DMS53 treated with DMSO at 0.1 percent for 48 hours (cell line): Measurements from ENCODE around the gene KLHL6.

Experiments used
- DNase-seq: peaks from one replicate; lab custom pipeline; 2025; ENCODE audit not compliant: unreplicated experiment; lab: John Stamatoyannopoulos, UW

KLHL6 gene, protein sequence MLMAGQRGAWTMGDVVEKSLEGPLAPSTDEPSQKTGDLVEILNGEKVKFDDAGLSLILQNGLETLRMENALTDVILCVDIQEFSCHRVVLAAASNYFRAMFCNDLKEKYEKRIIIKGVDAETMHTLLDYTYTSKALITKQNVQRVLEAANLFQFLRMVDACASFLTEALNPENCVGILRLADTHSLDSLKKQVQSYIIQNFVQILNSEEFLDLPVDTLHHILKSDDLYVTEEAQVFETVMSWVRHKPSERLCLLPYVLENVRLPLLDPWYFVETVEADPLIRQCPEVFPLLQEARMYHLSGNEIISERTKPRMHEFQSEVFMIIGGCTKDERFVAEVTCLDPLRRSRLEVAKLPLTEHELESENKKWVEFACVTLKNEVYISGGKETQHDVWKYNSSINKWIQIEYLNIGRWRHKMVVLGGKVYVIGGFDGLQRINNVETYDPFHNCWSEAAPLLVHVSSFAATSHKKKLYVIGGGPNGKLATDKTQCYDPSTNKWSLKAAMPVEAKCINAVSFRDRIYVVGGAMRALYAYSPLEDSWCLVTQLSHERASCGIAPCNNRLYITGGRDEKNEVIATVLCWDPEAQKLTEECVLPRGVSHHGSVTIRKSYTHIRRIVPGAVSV

DNA sequence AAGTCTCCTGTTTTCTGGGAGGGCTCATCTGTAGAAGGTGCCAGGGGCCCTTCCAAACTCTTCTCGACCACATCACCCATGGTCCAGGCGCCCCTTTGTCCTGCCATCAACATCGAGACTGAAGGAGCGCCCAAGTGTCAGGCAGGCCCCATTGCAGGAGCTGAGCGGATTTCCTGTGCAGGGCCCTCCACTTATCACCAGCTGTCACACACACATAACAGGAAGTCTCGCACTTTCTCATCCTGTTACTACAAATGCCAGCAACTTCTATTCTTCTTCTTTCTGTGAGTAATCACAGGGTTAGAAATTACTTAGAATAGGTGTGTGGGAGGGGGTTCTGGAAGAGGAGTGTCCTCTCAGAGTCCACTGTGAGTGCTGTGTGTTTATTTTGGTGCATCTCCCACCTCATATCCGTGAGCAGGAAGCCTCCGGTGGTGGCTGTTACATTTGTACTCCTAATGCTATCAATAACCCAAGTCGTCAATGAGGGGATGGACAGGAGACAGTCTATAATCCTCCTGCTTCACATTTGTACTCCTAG, at the start of gene KLHL6:
Gene KLHL6, minus strand, starts transcription at position 166 of the 541 bp plus-strand sequence. Its CDS starts 53 bp downstream, at position 113.
- no peak for DNase-seq

DNA sequence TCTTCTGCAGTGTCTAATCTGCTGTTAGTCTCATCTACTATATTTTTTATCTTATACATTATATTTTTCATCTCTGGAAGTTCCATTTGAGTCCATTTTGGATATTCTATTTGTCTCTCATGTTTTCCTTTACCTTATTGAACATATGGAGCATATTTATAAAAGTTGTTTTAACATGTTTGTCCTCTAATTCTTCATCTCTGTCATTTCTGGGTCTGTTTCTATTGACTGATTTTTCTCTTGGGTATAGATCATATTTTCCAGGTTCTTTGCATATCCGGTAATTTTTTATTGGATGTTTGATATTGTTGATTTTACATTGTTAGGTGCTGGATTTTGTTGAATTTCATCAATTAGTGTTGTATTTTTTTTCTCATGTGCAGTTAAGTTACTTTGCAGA, 42.5 kb upstream of the KLHL6 start:
- no peak for DNase-seq

DNA sequence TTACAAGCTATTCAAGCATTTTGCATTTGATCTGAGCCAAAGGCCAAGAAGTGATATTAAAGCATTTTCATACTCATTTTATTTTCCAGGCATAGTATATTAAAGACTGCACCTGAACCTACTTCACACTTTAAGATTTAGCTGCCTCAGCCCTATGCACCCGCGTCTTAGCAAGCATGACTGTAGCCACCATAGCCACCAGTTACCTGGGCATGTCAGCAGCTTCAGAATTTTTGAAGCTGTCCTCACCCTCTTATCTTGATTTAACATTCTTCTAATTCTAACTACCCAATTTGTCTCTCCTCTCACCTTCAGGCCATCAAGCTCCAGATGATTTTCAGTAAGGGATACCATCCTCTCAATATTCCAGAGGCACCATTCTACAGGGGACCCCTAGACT, 39.1 kb upstream of the KLHL6 start:
- DNase-seq = no peak

DNA sequence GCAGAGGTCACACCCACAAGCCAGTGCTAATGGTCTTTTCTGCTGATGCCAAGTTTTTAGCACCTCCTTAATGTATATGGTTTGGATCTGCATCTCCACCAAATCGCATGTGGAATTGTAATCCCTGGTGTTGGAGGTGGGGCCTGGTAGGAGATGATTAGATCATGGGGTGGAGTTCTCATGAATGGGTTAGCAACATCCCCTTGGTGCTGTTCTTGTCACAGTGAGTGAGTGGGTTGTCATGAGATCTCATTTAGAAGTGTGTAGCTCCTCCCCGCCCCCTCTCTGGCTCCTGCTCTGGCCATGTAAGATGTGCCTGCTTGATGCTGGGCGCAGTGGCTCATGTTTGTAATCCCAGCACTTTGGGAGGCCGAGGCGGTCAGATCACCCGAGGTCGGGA, 37.3 kb upstream of the KLHL6 start:
- DNase-seq = no peak

DNA sequence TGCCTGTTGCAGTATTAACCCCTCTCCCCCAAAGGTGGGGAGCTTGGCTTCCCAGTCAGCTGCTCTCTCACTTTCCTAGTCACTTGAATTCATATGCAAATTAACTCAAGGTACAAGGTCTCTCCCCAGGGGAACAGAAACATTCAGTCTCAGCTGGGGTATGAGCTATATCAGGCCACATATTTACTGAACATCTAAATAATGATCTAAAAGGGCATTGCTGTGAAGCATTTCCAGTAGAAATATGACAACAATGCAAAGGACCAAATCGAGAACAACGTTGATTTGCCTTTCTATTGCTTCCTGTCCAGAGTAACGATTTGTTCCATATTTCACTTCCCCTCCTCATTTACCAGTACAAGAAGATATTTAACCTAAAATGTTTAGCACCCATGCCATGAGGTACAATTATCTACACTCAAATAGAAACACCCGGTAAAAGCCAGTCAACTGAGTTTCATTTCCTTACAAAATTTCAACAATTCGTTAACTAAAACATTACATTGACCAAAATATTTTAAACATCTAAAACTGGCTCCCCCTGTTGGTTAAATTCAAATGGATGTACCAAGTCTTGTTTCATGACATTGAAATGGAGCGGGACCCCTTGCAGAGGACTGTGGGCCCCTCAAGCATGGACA, 36.5 kb upstream of the KLHL6 start:
- DNase-seq = no peak

DNA sequence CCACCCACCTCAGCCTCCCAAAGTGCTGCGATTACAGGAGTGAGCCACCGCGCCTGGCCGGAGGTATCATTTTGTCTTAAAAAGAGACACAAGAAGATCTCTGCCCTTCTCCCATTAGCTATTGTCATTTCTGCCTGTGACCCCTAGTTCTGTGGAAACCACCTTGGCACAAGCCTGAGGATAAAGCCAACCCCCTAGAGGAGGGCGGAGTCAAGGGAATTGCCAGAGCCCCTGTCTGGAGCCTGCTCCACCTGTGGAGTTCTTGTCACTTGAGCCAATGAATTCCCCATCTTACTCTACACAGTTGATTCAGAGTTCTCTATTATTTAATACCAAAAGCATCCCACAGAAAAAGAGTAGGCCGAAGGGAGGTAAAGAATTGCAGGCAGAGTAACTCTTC, 34.9 kb upstream of the KLHL6 start:
- no peak for DNase-seq

DNA sequence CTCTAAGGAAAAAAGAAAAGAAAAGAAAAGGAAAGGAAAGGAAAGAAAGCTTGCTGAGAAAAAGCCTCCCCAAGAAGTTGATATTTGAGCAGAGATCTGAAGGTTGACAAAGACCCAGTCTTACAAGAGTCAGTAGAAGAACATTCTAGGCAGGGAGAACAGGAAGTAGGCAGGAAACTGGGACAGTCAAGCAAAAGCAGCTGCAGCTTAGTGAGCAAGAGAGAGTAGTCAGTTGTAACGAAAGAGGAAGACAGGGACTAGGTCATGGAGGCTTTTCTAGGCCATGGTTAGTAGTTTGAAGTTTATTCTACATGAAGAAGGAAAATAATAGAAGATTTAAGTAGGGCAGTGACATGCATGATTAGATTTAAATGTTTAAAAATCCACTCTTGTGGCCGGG, 31.8 kb upstream of the KLHL6 start:
- DNase-seq = no peak

DNA sequence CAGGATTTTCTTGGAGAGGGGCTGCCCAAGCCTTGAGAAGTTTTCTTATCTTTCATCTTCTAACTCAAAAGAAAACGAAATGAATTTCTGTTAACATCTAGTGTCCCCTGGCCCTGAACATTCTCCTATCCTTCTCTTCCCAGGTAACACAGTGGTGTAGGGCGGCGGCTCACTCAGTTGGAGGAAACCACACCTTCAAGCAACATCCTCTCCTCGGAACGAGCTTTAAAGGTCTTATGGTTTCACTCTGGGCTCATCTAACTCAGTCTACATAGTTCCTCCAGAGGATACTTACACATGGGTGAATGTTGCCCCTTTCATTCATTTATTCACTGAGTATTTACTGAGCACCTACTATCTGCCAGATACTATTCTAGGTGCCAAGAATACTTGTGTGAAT, 31.0 kb upstream of the KLHL6 start:
- DNase-seq = no peak

DNA sequence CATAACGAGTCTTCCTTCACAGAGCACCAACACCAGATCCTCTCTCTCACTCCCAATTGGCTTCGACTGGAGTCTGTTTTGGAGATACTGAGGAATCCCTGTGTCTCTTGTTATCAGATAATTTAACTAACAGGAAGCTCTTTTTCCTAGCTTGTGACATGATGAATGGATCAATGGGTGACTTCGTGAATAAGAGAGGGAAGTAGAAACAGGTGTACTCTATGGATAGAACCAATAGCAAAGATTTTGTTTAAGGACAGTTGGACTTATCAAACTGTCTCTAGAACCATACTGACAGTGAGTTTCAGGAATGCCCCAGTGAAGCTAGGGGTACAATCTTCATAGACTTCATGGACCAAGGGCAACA, 29.4 kb upstream of the KLHL6 start:
- DNase-seq = no peak

DNA sequence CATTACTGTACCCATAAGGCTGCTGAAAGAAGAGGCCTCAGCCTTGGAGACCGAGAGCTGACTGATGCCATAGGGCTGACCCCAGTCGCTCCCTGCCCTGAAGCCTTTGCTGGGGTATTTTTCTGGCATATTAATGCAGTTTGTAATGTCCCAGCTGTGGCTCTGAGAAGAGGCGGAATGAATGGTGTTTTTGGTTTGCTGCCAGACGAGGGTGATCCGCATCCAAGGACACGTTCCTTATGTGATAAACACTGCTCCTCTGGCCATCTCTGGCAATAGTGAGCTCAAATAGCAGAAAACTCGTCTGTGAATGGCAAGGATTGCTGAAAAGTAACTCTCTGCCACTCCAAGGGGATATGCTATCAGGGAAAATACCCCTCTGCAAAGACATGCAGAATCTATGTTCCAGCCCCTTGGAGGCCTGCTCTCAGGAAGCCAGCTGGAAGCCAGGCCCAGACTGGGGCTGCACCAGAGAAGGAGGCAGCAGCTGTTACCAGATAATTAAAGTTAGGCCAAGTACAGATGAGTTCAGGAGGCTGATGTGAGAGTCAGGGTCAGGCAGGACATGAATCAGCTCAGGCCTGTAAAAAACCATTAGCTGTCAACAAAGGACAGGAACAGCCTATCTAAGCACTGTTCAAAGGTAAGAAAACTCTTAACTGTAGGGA, 28.9 kb upstream of the KLHL6 start:
- no peak for DNase-seq

DNA sequence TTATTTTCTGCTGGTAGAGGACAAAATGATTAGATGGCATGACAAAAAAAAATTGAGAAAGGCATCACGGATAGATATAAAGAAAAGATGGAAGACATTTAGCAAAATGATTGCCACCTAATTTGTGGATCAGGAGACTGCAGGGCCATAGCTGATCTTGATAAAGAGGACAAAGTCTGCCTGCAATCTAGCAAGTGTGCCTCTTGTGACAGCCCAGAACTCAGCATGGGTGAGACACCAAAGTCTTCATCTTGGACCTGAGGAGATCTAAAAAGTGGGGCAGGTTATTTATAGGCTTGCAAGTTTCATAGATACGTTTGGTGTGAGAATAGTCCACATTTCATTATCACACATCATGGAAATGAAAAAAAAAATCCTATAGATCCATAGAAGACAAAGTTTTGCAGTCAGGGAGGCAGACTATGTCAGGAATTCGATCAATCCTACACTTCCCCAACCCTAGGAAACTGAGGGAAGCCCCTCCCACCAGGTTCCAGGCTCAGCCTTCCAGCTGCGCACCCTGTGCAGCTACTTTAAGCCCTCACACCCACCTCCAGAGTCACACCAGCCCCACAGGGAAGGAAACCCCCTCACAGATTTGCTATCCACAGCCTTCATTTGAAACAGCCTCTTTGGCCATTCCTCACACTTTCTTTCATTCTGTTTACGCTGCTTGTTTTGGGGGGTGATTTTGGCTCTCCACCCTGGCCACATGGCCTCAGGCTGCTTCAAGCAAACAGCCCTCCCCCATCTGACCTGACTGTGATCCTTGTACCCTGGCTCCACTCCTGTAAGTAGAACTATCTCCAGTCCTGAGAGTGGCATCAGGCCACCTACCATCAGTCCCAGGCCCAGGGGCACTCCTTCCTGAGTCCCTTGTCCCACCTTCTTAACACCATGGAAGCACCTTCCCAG, 28.1 kb upstream of the KLHL6 start:
- DNase-seq = no peak

DNA sequence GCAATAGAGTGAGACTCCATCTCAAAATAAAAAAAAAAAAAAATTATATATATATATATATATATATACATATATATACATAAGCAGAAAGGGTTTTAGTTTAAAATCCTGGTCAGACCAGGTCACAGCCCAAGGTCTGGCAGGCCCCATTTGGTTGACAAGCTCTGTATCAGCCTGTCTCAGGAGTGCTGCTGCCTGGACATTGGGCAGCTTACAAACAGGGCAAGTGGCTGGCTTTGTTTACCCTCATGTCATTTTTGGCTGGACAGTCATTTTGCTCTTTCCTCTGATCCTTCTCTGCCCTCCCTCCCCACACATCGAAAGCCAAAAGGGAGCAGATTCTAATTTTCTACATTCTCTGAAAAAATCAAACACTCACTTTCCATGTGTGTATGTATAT, 26.7 kb upstream of the KLHL6 start:
- no peak for DNase-seq

DNA sequence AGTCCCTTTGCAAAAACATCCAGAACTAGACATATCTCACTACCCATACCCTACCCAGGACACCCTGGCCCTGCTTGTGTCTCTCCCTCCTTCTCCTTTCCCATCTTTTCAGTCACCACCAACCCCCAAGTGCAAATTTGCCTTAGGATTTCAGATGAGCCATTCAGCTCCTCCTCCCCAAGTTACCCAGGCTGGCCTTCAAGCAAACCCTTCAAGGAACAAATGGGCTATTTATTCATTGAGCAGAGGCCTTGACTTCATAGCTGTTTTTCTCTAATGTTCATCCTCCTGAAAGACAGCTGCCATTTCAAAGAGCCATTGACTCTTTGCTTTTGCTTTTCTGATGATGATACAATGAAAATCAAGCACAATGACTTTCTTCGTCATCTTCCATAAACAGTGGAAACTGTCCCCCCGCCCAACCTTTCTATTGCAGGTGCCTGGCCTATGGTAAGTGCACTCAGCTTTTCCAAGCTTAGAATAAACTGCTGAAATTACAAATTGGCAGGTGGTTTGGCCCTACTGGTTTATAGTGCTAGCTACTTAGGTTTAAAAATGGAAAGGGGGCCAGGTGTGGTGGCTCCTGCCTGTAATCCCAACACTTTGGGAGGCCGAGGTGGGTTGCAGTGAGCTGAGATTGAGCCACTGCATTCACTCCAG, 26.1 kb upstream of the KLHL6 start:
- DNase-seq = no peak

DNA sequence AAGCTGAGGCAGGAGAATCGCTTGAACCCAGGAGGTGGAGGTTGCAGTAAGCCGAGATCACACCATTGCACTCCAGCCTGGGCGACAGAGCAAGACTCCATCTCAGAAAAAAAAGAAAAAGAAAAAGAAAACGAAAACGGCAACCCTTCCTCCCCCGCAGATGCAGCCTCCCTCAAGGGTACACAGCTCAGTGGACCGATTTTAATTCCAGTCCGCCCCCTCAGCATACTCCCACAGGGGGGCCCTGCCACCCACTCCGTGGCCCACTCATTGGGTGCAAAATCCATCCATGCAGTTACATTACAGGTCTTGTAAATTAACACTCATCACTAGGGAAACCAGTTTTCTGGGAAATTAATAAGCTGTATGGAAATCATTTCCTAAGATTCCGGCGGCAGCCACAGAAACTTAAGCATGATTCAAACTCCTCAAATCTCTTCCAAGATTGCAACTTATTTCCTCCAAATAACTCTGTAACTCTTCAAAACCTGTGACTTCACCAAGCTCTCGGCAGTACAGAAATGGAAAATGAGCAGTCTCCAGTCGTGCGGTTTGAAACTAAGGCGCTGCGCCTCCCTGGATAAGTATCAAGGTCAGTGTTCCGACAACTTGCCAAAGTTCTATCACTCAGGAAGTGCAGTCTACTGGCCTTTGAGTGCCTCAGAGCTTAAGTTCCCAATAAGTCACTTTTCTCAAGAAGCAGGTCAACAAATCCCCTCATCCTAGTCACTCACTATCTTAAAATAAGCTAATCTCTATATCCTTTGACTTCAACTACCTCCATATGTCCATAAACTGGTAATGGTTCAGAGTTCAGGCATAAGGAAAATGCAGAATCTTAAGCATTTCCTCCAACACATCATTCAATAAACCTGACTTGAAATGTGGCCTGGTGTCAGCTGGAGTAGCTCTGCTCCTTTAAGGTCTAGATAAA, 24.7 kb upstream of the KLHL6 start:
- no peak for DNase-seq

DNA sequence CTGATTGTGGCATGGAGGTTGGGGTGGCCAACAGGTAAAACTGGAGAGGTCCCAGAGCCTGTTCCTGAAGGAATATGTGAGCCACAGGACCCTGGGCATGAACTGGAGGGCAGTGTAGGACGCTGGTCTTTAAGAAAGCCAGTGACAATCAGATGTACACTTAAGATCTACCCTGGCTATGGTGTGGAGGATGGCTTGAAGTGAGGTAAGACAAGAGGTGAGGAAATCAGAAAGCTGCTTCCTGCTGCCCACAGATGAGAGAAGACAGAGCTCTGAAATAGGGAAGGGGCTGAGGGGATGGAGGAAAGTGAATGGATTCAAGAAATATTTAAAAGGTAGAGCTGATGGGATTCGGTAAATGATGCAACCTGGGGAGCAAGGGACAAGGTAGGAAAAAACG, 22.7 kb upstream of the KLHL6 start:
- no peak for DNase-seq

DNA sequence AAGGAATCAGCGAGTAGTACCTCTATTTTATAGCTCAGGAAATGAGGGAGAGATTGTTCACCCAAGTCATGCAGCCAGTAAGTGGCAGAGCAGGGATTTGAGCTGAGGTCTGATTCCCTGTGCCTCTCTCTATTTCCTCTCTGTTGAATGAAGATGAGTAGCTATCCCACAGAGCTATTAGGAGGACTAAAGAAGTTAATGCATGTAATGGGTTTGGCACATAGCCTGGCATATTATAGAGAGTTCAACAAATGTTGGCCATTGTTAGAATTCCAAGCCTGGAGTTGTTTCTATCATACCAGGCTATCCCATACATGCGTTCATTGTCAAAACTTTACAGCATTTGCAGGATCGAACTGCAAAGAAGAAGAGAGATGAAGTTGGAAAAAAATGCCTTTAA, 21.8 kb upstream of the KLHL6 start:
- DNase-seq = no peak

DNA sequence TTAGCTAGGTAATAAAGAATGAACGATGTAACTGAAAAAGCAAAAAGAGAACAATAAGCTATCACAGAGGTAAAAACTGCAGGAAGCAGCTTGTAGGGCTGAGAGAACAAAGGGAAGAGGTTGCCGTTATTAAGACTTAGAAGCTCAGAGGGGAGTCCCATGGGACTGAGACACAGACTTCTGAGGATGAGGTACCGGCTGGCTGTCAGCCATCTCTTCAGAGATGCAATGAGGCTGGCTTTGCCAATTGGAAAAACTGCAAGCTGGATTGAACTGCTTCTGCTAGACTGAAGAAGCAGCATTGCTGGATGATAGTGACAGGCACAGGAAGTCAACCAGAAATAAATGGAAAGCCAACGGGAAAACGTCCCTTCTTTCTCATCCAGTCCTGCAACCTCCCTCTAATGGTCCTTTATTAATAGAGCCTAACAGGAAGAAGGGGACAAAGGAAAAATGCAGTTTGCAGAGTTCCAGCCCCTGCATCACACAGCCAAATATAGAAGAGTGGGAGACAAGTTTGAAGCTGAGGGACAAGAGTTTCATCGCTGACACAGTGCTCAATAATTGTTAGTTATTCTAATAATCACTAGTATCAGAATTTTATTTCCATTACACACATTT, 21.1 kb upstream of the KLHL6 start:
- DNase-seq = no peak

DNA sequence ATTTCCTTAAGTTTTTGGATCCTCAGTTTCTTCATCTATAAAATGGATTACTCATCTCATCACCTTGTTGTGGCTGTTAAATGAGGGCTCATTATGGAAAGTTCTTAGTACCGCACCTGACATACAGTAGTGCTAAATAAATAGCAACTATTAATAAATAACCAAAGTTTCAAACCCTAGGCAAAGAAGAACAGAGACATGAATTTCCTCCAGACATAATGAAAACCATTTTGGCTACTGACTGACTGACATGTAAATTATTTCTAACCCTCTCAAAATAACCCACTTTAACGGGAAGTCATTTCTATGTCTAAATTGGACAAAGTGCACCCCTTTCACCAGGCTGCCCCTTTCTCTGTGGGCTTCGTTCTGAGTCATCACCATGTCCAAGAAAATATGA, 17.4 kb upstream of the KLHL6 start:
- no peak for DNase-seq
